NCI-H2171 treated with DMSO at 0.1 percent for 48 hours (cell line): ENCODE data around the gene PPFIBP2.
"Not testable (repeated sequence)": the region's sequence is repeated elsewhere in the genome, so short reads cannot be mapped to it uniquely, and the experiment has no call there.

Experiments
- DNase-seq: peaks from one replicate; lab custom pipeline; 2025; lab: John Stamatoyannopoulos, UW

PPFIBP2 gene

DNA sequence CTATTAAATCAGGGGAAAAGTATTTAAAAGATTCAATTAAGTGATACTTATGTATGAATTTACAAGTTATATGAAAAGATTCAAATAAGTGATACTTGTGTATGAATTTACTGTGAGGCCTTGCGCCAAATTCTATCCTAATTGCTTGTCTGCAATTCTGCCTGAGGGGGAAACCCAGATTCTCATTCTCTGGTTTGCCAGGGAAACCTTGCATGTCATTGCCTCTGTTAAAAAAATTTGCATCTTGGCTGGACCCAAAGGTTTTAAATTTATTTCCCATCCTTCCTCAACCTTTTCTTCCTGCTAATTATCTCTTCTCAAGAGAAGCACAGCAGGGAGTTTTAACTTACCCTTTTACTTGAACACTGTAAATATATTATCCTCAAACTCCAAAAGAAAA, 14.7 kb upstream of the PPFIBP2 start:
- DNase-seq = no peak

DNA sequence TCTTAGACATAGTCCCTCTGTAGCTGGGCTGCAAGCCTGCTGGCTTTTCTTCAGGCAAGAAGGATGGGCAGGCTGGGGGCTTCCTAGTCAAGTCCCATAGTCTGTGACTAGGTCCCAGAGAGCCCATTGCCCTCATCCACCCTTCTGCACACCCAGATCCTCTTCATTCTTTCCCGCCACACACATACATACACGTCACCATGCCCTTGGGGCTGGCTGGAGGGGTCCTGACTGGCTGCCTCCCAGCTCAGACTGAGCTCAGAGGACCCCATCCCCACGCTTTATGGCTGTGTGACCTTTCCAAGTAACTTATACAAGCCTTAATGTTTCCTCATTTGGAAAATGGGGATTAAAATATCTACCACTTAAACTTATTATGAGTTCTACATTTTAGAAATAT, 13.5 kb upstream of the PPFIBP2 start:
- DNase-seq = no peak

DNA sequence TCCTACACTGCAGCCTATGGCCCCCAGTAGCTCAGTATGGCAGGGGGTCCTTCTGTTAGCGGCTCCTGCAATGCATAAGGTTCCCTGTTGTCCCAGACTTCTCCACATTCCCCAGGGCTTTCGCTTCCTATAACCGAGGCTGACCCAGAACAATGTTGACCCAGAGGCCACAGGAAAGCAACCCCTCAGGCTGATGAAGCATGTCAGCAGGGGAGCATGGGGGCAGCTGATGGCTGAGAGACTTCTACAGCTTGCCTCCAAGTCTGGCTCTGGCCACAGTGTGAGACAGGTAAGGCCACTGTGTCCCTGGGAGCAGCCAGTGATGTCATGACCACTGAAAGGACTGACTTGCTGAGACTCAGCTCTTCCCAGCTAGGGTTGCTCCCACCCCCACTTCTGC, 12.5 kb upstream of the PPFIBP2 start:
- DNase-seq = no peak

DNA sequence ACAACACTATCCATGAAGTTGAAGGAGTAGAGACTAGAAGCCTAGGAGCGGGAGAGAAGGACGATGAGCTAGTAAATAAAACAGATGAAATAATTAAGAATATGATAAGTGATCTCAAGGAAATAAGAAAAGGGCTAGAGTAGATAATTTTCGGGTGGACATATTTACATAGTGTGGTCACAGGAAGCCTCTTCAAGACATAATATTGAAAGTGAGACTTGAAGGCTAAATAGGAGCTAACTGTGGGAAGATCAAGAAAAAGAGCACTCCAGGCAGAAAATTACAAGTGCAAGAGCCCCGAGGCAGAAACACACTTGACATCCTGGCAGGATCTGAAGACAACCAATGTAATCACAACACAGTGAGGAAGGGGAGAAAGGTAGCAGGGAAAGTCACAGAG, 11.9 kb upstream of the PPFIBP2 start:
- no peak for DNase-seq

DNA sequence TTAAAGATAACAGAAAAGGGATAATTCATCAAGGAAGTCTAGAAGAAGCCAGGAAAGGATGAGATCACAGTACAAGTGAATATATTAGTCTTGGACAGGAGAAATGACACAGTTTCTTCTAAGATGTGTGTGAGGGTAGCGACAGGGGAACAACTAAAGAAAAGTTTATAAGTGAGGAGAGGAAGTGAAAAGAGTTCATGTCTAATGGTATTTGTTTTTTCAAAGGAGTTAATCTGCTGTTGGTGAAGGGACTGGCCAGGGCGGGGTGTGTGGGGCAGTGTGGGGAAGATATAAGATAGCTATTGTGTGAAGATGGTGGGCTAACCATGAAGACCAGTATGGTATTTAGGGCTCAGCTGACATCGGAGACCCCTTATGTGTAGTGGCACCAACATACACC, 7.6 kb upstream of the PPFIBP2 start:
- DNase-seq = no peak

DNA sequence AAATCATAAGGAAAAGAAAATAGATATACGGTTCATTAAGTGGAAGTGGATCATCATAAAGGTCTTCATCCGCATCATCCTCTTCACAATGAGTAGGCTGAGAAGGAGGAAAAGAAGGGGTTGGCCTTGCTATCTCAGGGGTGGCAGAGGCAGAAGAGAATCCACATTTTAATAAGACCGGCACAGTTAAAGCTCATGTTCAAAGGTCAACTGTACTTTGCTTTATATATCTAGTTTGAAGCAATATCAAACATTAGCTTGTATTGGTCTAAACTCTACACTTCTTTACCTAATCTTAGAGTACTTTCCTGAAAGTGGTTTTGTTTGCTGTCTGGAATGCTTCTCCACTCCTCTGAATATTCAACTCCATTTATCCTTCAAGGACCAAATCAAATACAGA, 5.7 kb upstream of the PPFIBP2 start:
- DNase-seq = no peak

DNA sequence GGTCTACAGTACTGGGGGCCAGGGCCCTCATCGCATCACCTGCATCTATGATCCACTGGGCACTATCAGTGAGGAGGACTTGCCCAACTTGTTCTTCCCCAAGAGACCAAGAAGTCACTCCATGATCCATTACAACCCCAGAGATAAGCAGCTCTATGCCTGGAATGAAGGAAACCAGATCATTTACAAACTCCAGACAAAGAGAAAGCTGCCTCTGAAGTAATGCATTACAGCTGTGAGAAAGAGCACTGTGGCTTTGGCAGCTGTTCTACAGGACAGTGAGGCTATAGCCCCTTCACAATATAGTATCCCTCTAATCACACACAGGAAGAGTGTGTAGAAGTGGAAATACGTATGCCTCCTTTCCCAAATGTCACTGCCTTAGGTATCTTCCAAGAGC, 3.8 kb upstream of the PPFIBP2 start:
- no peak for DNase-seq

DNA sequence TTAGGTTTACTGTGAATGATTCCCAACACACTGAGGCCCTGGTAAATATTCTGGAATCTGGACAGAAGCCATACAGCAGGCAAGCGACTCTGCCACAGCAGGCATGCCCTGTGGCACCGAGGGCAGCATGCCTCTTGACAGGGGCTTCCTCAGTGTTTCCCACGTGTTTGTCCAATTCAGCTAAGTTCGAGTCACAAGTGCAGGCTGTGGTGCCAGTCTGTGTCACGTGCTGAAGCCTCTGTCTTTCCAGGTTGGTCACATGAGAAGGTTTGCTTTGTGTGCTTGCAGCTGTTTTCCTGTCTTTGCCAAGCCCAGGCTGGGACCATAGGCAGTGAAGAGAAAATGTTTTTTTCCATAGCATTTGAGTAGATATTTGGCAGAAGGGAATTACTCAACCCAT, 2.4 kb upstream of the PPFIBP2 start:
- peak; percentile 37 for DNase-seq

DNA sequence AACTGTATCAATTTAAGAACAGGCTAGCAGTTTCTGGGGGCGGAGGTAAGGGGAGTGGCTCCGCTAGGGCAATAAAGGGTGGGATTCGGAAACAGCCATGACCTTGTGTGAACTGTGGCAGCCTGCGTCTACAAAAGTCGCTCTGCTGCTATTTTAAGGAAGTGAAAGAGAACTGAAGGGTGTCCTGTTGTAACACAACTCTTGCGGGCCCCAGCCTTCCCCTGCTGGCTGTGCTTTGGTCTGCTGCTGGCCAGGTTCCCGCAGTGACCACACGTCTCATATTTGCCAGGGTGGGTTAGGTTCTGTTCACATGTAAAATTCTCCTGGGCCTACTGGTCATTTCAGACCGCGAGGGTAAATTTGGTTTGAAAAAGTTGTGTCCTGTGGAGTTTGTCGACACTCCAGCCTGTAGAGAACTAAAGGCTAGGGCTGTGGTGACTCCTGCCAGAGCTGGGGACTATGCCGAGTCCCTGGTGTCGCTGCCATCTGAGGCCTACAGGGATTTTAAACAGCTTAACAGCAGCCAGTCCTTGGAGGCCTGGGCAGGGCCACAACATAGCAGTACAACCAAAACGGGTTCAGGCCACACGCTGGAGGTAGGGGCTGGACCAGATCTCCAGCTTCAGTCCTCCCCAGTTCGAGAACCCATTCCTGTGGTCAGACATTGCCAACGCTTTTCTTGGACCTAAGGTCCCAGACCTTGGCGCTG, 1.1 kb upstream of the PPFIBP2 start:
- no peak for DNase-seq

DNA sequence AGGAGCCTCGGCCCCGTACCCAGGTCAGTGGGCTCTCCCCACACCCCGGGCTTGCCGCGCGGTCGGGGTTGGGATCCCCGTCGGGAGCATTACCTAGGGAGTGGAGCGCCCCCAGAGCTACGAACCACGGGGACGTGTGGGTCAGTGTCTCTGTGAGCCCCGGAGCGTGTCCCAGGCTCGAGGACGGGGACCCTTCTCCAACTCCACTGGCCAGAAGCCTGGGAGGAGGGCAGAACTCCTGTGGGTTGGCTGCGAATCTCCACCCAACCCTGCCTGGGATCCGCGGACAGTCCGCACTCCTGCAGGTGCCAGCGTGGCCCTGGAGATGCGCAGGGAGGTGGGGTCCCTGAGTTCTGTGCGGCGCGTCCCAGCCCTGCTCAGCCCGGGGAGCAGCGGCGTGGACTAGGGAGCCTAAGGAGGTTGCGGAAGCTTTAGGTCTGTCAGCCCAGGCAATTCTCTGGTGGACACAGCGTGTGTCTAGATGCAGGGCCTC, 346 bp downstream of the PPFIBP2 start:
- DNase-seq = no peak

DNA sequence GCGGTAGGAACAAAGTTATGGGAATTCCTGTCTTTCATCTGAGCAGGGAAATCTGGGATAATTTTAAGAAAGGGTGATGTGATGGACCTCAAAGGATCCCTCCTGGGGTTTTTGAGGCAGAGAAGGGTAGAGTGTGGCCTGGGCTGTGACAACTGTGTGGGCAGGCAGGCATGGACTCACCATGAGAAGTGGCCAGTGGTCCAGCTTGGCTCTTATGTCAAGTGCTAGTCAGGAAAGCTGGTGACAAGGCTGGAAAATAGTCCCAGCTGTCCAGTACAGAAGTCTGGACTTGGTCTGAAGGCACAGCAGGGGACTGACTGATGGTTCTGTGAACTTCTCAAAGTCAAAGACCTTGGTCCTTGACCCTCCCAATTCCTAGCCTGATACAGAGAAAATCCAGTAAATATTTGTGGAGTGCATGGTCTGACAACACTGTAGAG, 1.7 kb downstream of the PPFIBP2 start:
- DNase-seq = no peak

DNA sequence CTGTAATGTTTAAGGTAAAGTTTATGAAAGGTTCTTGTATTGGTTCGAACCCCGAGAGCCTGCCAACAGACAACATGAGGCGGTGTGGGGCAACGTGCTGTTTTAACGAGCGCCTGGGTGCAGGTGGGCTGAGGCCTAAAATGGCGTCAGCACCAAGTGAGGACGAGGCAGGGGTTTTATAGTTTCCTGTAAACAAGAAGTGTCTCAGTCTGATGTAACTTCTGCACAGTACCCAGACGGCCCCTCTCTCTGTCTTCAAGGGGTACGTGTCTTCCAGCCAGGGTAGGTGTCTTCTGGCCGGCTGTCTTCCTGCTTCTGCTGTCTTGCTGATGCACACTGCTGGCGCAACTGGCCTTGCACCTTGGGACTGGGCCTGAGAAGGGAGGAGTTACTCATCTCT, 2.7 kb downstream of the PPFIBP2 start:
- DNase-seq = no peak

DNA sequence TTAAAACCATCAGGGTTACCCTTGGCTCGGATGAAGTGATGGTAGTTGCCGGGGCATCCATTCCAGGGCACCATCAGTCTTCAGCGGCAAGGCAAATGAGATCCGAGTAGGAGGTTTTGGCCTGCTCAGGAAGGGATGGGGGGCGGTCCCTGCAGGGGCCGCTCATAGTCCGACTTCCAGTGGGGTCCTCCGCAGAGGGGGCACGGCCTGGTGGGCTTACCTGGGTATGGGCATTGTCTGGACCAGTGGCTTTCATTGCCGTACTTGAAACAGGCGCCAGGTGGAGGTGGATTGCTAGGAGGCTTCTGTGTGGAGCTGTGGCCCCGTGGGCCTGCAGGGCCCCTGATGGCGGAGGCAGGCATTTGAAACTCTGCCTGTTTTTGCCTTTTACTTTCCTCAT, 3.9 kb downstream of the PPFIBP2 start:
- DNase-seq = not testable (repeated sequence)

DNA sequence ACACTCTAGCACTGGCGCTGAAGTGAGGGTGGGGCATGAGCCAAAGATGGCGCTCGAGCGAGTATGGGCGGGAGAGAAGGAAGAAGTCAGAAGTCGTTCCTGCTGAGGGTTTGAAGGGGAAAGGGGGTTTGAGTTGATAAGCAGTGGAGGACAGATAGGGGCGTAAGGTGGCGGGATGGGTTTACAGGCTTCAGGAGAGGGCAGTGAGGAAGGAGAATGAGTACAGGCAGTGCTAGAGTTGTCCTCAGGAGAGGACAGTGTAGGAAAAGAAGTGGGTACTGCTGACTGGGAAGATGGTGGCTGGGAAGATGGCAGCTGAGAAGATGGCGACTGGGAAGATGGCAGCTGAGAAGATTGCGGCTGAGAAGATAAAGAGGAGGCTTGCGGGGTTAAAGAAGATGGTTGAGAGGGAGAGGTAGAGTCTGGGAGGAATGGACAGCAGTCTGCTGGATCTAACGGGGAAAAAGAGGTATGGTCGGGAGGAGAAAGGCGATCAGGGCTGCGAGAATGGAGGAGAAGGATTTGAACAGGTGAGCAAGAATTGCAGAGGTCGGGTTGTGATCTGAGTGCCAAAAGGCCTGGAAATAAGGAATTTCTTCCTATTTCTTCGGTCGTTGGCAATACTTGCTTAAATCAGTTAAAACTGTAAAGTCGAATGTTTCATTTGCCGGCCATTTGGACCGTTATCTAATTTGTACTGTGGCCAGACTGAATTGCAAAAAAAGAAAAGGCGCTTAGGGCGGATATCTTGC, 5.2 kb downstream of the PPFIBP2 start:
- DNase-seq = no peak

DNA sequence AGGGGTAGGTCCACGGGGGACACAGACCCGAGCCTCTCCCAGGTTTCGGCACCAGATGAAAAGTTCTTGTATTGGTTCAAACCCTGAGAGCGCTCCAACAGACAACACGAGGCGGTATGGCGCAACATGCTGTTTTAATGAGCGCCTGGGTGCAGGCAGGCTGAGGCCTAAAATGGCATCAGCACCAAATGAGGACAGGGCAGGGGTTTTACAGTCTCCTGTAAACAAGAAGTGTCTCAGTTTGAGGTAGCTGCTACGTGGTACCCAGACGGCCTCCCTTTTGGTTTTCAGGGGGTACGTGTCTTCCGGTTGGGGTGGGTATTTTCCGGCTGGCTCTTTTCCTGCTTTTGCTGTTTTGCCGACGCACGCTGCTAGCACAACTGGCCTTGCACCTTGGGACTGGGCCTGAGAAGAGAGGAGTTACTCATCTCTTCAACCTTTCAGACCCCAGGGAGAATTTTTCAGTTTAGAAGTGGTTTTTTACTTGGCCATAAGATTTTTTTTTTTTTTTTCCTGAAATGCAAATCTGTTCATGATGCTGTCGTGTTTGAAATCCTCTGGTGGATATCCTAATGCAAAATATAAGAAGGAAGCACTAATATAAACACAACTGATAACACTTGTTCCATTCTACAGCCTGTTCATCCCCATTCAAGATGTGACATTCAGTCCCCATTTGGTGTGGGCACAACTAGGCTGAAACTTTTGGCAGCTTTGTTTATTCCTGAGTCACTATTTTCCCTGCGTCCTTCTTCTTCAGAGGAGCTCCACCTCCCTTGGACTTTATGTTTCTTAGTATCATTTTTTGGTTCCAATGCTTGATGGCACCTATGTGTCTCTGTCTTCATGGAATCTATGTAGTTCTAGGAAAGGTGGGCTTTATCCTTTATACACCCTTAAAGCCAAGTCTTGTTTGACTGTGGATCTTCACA, 6.5 kb downstream of the PPFIBP2 start:
- no peak for DNase-seq

DNA sequence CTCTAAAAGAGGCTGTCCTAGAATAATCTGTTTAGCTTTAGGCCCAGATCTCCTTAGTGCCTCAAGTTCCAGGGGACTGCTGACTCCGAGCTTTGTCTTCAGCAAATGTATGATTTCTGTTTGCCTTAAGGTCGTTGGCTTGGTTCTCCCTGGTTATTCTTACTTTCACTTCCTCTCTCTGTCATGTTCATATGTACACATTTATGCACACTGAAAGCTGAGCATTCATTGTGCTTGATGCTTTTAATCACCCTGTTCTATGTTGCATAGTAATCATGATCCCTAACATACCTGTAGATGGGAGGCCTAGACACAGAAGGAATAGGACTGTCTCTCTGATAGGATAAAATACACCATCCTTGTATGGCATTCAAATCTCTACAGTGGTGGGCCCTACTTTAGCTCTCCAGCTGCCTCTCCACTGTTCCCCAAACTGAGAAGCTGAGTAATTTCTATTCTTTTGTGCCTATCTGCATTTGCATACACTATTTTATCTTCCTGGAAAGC, 7.2 kb downstream of the PPFIBP2 start:
- DNase-seq = no peak

DNA sequence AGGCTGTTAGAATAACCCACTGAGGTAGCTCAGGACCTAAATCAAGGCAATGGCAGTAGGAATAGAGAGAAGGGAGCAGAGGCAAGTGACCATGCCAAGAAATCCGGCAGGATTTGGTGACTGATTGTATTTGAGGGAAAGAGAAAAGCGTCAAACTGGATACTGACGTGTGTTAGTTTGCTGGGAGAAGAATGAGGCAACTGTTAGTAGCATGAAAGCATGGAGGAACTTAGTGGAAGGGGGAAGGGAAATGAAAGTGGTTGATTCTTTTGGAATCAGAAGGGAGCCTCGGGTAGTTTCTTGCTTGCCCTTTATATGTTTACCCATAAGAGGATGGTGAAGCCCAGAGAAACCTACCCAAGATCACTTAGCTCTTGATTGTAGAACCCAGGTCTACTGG, 8.3 kb downstream of the PPFIBP2 start:
- DNase-seq = no peak

DNA sequence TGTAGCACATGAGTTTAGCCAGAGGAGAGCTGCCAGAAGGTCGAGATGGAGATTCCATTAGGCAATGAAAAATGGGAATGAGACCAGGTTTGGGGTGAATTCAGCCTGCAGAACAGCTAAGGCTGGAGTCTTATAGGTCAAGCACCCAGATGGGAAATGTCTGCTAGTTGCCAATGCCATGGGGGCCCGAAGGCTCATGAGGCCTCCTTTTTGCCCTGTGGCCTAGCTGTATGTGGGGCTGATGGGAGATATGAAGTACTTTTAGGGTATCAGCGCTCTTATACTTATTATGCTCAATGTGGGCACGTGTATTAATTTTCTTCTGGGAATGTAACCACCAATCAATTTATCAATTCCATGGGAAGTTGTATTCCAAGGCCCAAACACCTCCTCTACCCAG, 8.7 kb downstream of the PPFIBP2 start:
- DNase-seq = no peak

DNA sequence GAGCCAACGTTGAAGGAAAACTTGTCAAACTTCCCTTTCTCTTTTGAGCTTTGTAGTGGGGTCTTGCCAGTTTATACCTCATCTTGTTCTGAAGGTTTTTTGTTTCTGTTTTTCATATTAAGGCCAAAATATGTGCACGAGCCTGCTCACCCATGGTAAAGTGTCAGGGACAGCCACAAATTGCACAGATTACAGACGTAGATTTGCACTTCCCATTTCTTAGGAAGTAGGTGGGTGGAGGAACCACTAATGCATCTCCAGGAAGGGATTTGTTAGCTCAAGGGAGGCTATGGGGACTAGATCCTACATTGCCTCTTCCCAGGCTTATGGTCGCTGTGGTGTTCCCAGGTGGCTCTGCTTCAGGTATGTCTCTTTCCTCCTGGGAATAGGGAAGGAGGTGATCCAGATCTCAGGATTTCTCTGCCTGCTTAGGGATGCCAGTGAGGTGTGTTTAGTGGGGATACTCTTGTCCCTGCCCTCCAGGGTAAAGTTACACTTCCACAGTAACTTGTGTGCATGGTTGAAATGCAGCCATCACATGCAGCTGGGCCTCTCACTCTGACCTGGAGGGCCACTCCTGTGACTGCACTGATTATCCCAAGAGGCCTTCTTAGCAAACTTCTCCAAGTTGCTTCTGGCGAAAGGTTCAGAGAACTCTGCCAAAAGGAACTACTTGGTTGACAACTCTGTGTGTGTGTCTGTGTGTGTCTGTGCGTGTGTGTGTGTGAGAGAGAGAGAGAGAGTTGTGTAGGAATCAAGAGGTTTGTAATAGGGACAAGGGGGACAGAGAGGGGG, 9.8 kb downstream of the PPFIBP2 start:
- no peak for DNase-seq

DNA sequence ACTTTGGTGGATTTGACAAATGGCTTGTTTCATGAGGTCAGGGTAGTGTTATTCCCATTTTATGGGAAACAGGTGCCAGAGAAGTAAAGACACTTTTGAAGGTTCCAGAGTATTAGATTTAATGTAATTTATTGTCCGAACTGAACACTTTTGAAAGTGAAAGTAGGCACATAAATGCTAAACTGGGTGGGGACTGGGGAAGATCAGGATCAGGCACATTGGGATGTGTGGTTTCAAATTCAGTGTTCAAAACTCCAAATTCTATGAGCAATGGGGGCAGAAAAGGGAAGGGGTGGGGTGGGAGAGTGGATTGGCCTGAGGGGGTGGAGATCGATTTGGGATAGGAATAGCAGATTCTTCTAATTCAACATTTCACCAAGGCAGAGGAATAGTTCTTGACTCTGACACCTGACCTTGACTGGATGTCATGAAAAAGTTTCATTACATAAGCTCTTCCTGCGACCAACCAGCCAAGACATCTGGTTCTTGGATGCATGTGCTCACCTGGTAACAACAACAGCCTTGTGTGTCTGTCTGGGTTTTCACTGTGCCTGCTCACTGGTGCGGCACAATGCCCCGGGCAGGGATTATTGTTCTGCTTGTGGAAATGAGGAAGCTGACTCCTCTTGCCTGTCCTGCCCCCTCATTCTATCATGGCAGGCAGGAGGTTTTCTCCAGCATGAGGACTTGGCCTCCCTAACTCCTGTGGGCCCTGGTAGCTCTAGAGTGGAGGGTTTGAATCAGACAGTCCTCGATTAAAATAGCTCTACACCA, 10.8 kb downstream of the PPFIBP2 start:
- peak; percentile 45 for DNase-seq

DNA sequence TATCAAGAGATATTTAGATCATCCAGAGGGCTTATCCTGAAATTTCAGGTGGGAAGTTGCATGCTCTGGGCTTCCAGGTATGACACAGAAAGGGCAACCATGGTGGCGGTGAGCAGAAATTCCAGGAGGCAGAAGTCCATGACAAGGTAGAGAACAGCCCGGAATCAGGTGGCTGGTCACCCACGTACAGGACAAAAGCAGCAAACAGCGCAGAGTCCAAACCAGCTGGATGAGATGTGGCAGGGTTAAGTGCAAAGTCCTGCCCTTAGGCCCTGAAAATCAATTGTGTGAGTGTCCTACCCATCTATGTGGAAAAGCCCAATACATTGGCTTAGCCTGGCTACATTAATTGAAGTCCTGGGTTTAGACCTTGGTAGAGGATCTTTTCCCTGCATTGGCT, 11.6 kb downstream of the PPFIBP2 start:
- DNase-seq = no peak
